Myocyte (in vitro differentiated cells): ENCODE results near the gene AADAT. TPM values are rescaled to one million over a fixed set of nuclear protein-coding genes. Genes with fewer than 3 reads are reported as not detected.
"Not testable (repeated sequence)": the region's sequence is repeated elsewhere in the genome, so short reads cannot be mapped to it uniquely, and the experiment has no call there.

Source experiments
- DNase-seq: peaks from one replicate; pipeline ENCODE4 v3.0.0-alpha.2; 2012; ENCODE audit warnings: low read depth
- polyA plus RNA-seq: library from polyadenylated mRNA; unstranded; fragments of >200 nt; gene quantifications from one replicate; pipeline ENCODE4 v1.2.1, GENCODE V29; 2012; ENCODE audit warnings: missing spikeins
- total RNA-seq: library from RNA; depleted of rRNA; stranded (reverse); fragments of >200 nt; gene quantifications from 2 replicates; pipeline ENCODE4 v1.2.3, GENCODE V29; 2014

AADAT gene
- 3.7 and 9.1 TPM in 2 replicates for total RNA-seq
- 4.1 TPM for polyA plus RNA-seq

DNA sequence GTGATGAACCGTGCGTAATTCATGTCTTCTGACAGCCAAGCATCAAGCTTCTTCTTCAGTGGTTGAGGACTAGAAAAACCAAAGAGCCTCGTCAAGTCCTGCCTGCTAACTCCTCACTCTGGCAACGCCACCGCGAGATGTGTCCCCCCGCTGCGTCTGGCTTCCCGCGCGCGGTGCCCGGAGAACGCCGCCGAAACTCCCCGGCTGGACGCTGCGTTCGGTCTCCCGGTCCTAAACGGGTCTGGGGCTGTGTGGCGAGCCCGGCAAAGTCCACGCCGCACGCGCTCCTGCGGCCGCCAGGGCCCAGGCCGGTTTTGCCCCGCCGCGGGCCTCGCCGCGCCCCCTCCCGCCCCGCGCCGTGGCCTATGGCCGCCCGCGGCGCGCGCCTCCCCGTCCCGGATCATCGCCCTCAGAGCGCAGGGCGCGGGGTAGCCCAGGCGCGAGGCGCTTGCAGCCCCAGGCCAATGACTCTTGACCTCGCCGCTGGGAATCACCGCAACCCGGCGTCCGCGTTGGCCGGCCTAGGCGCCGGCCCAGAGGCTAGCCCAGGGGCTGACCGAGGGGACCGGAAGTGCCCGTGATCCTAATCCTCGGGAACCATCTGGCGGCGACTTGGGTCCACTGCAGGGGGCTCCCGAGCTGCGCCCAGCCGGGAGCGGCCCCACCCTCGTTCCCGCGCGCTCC is at the start of gene AADAT:
TSS of gene AADAT (minus strand) at position 289 of the 684 bp plus-strand sequence. CDS start at position 23, 266 bp downstream.
- peak; percentile 90 for DNase-seq

DNA sequence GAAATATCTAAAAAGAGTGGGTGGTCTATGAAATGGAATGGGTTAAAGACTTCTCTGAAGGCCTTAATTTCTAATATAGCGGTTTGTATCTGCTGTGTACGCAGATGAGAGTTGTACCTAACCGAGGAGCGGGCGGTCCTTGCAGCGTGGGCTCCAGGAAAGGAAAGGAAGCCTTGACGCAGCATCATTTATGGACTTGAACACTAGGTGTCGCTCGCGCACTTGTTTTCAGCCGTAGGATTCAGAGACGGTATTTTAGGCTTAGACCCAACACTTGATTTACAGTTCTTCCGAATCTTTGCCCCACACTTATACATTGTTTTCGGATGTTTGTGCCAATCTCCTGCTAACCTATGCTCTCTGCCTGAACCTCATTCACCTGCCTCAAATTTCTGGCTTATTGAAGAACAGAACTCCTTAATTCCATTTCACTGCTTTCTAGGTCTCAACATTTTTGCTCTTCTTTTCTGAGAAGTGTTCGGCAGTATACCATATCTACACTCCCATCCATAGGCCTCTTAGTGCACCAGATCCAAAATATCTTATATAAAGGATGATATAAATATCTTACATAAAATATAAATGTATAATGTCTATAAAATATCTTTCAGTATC is 48.9 kb upstream of the AADAT start:
- peak; percentile 83 for DNase-seq

- DNase-seq = no peak
Observed at GRCh38 chr4:170137927-170138326, 48.2 kb upstream of the AADAT start.

- peak; percentile 58 for DNase-seq
Observed at GRCh38 chr4:170137466-170137865, 47.7 kb upstream of the AADAT start.

DNA sequence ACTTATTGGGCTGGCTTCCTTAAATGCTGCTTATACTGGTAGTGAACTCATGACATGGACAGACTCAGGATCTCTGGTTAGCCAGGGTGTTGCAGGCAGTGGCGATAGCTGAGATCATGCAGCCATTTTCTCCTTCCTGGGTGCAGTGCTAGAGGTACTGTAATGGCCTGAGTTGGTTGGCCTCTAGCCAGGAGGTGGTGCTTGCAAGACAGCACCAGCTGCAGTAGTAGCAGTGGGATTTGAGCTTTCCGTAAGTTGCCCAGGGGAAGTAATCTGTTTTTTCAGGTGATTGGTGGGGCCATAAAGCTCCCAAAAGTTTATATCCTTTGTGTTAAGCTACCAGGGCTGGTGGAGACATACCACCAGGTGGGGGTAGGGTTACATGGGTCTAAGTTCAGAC is 45.1 kb upstream of the AADAT start:
- peak; percentile 34 for DNase-seq

GRCh38 chr4:170128219-170128804 is 38.6 kb upstream of the AADAT start:
- no peak for DNase-seq

GRCh38 chr4:170127758-170128157 is 38.0 kb upstream of the AADAT start:
- no peak for DNase-seq

GRCh38 chr4:170124406-170124805 is 34.6 kb upstream of the AADAT start:
- no peak for DNase-seq

GRCh38 chr4:170122252-170122651 is 32.5 kb upstream of the AADAT start:
- no peak for DNase-seq

GRCh38 chr4:170114636-170115035 is 24.9 kb upstream of the AADAT start:
- DNase-seq = no peak

DNA sequence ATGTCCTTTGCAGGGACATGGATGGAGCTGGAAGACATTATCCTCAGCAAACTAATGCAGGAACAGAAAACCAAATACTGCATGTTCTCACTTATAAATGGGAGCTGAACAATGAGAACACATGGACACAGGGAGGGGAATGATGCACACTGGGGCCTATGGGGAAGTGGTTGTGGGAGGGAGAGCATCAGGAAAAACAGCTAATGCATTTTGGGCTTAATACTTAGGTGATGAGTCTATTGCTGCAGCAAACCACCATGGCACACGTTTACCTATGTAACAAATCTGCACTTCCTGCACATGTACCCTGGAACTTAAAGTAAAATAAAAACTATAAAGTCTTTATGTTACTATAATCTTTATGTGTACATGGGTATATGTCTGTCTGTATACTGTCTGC is 24.4 kb upstream of the AADAT start:
- DNase-seq = not testable (repeated sequence)

DNA sequence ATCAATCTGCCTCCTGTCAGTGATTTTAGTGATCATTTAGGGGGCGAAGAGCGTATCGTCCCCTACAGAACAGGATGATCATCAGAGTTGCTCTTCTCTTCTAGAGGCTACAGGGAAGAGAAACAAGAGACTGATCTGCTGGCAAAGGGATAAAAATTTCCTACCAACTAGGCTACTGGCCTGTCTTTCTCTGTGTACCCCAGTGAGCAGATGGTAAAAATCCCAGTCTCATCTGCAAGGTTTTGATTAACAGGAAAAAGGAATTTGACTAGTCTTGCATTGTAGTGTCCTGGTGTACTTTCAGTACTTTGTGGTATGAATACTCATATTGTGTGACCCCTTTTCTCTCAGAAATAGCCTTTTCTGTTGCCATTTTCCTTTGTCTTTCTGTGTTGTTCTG is 21.8 kb upstream of the AADAT start:
- DNase-seq = no peak

DNA sequence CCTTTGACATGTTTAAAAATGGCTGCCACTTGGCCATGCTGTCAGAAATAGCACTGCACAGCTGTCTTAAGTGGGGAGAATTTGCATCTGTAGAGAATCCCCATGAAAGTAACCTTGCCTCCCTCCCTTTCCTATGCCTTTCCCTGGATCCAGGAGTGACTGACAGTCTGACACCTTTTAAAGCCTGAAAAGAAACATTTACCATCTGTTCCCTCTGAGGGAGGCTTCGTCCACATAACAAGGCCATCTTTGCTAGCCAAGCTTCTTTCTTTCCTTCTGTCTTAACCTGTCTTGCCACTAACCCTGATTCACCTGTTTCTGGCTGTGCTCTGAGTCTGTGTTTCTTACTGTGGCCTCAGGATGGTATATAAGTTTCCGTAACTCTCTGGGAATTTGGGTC is 21.3 kb upstream of the AADAT start:
- no peak for DNase-seq

- no peak for DNase-seq
Observed at GRCh38 chr4:170110285-170110672, 20.5 kb upstream of the AADAT start.

GRCh38 chr4:170109586-170110284 is 20.0 kb upstream of the AADAT start:
- no peak for DNase-seq

- no peak for DNase-seq
Observed at GRCh38 chr4:170106900-170107299, 17.1 kb upstream of the AADAT start.

DNA sequence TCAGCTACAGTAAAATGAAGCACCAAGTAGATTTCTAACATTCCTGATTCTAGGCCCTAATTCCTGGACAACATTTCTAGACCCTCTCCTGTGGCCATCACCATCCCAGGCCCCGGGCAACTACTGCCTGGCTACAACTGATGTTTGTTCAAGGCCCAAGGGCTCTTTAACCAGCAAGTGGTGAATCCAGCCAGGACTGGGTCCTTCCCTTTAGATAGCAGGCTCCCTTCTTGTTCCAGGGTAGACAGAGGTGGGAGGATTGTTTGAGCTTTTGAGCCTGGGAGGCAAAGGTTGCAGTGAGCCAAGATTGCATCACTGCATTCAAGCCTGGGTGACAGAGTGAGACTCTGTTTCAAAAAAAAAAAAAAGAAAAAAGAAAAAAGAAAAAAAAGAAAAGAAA is 12.7 kb upstream of the AADAT start:
- no peak for DNase-seq

- DNase-seq = not testable (repeated sequence)
Observed at GRCh38 chr4:170098171-170098570, 8.4 kb upstream of the AADAT start.

DNA sequence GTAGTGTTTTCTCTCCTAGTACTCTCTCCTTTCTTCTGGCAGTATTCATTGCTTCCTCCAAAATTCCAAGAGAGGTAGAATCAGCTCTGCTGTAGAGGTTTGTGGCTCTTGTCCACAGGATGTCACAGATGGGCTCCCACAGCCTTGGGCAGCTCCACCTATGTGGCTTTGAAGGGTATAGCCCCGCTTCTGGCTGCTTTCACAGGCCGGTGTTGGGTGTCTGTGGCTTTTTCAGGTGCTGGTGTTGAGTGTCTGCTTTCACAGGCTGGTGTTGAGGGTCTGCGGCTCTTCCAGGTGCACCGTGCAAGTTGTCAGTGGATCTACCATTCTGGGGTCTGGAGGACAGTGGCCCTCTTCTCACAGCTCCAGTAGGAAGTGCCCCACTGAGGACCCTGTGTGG is 7.9 kb upstream of the AADAT start:
- DNase-seq = no peak

DNA sequence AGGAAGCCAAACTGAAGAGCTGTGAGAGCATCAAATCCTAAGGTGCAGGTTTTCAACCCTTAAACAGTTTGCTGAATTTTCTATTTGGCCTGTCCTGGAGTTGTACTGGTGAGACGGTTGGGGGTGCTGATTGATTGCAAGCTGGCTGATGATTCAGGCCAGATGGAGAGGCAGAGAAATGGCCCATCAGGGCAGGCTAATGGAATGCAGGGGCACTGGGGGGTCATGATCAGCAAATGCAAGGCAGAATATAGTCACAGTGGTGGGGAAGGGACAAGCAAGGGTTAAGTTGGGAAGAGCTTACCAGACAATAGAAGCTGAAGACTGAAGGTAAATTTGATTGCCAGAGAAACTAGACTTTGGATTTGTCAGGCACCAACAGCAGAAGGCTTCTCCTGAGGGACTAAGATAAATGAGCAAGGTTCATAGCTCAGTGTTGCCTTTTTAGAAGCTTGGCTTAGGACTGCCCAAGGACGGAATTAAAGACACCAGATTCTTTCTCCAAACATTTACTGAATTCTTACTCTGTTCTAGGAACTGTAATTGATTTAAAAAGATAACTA is 4.3 kb upstream of the AADAT start:
- DNase-seq = no peak

DNA sequence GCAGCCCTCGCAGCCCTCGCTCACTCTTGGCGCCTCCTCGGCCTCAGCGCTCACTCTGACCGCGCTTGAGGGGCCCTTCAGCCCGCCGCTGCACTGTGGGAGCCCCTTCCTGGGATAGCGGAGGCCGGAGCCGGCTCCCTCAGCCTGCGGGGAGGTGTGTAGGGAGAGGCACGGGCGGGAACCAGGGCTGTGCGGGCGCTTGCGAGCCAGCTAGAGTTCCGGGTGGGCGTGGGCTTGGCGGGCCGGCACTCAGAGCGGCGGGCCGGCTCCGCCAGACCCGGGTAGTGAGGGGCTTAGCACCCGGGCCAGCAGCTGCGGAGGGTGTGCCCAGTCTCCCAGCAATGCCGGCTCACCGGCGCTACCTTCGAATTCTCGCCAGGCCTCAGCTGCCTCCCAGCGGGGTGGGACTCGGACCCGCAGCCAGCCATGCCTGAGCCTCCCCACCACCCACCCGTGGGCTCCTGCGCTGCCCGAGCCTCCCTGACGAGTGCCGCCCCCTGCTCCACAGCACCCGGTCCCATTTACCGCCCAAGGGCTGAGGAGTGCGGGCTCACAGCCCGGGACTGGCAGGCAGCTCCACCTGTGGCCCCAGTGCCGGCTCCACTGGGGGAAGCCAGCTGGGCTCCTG is 1.4 kb upstream of the AADAT start:
- DNase-seq = no peak
